SK-N-SH treated with all-trans-retinoic acid at 6 μM for 48 hours (cell line): ENCODE measurements around the gene PTPN1.

Source experiments
- ATAC-seq: fragments of 200-7000 bp; cut with Tn5 transposase; 3 replicates; pipeline ENCODE4 v1.9.1; 2020; ENCODE audit warnings: mild to moderate bottlenecking, moderate library complexity
- ARNTL ChIP-seq: fragments of 450-650 bp; formaldehyde crosslinking; IDR thresholded peaks from 2 replicates; pipeline ENCODE4 v1.5.0; 2020; ENCODE audit warnings: low read depth, mild to moderate bottlenecking, moderate library complexity, borderline replicate concordance
- BACH2 ChIP-seq: fragments of 250-450 bp; sonication (Bioruptor Pico); IDR thresholded peaks from 2 replicates; pipeline ENCODE4 v1.9.0; 2021; ENCODE audit warnings: mild to moderate bottlenecking, borderline replicate concordance
- CREB5 ChIP-seq: fragments of 250-450 bp; sonication (Bioruptor Pico); IDR thresholded peaks from 2 replicates; pipeline ENCODE4 v1.5.1; 2020; ENCODE audit warnings: low read depth, mild to moderate bottlenecking, moderate library complexity
- CSDC2 ChIP-seq: fragments of 250-450 bp; sonication (Bioruptor Pico); IDR thresholded peaks from 2 replicates; pipeline ENCODE4 v1.5.0; 2020; ENCODE audit warnings: mild to moderate bottlenecking, moderate library complexity
- CSRNP3 ChIP-seq: fragments of 250-450 bp; sonication (Bioruptor Pico); IDR thresholded peaks from 2 replicates; pipeline ENCODE4 v1.5.1; 2021; ENCODE audit warnings: mild to moderate bottlenecking, moderate library complexity
- ESRRG ChIP-seq: fragments of 250-450 bp; sonication (Bioruptor Pico); IDR thresholded peaks from 2 replicates; pipeline ENCODE4 v1.6.1; 2021; ENCODE audit warnings: mild to moderate bottlenecking
- GLIS3 ChIP-seq: fragments of 250-450 bp; sonication (Bioruptor Pico); IDR thresholded peaks from 2 replicates; pipeline ENCODE4 v1.5.0; 2020; ENCODE audit warnings: mild to moderate bottlenecking, moderate library complexity
- ISL1 ChIP-seq: fragments of 250-450 bp; sonication (Bioruptor Pico); IDR thresholded peaks from 2 replicates; pipeline ENCODE4 v2.1.2; 2022; ENCODE audit warnings: mild to moderate bottlenecking, moderate library complexity
- OSR1 ChIP-seq: fragments of 250-450 bp; sonication (Bioruptor Pico); IDR thresholded peaks from 2 replicates; pipeline ENCODE4 v1.8.0; 2022; ENCODE audit warnings: moderate library complexity, mild to moderate bottlenecking, inconsistent platforms
- PATZ1 ChIP-seq: fragments of 250-450 bp; sonication (Bioruptor Pico); IDR thresholded peaks from 2 replicates; pipeline ENCODE4 v1.8.0; 2020; ENCODE audit warnings: mild to moderate bottlenecking, moderate library complexity, borderline replicate concordance
- PPARA ChIP-seq: fragments of 250-450 bp; sonication (Bioruptor Pico); IDR thresholded peaks from 2 replicates; pipeline ENCODE4 v1.5.0; 2020; ENCODE audit warnings: mild to moderate bottlenecking, borderline replicate concordance
- RARB ChIP-seq: fragments of 250-450 bp; sonication (Bioruptor Pico); IDR thresholded peaks from 2 replicates; pipeline ENCODE4 v1.8.0; 2021; ENCODE audit warnings: mild to moderate bottlenecking, moderate library complexity
- SNAI2 ChIP-seq: fragments of 250-450 bp; sonication (Bioruptor Pico); IDR thresholded peaks from 2 replicates; pipeline ENCODE4 v1.5.0; 2020; ENCODE audit warnings: mild to moderate bottlenecking, moderate library complexity
- TCF4 ChIP-seq: fragments of 250-450 bp; sonication (Bioruptor Pico); IDR thresholded peaks from 2 replicates; pipeline ENCODE4 v1.8.0; 2021; ENCODE audit warnings: mild to moderate bottlenecking, moderate library complexity, borderline replicate concordance
- TOX ChIP-seq: fragments of 250-450 bp; sonication (Bioruptor Pico); IDR thresholded peaks from 2 replicates; pipeline ENCODE4 v1.8.0; 2021; ENCODE audit warnings: mild to moderate bottlenecking, moderate library complexity, borderline replicate concordance
- TSHZ2 ChIP-seq: fragments of 250-450 bp; sonication (Bioruptor Pico); IDR thresholded peaks from 2 replicates; pipeline ENCODE4 v1.5.0; 2020; ENCODE audit warnings: mild to moderate bottlenecking, moderate library complexity
- ZC3H10 ChIP-seq: fragments of 250-450 bp; sonication (Bioruptor Pico); IDR thresholded peaks from 2 replicates; pipeline ENCODE4 v1.5.1; 2021; ENCODE audit warnings: mild to moderate bottlenecking, moderate library complexity
- ZFP3 ChIP-seq: fragments of 250-450 bp; sonication (Bioruptor Pico); IDR thresholded peaks from 2 replicates; pipeline ENCODE4 v1.5.0; 2020; ENCODE audit warnings: mild to moderate bottlenecking, moderate library complexity
- ZFP30 ChIP-seq: fragments of 450-650 bp; formaldehyde crosslinking; IDR thresholded peaks from 2 replicates; pipeline ENCODE4 v1.5.0; 2022; ENCODE audit warnings: mild to moderate bottlenecking, moderate library complexity
- ZNF565 ChIP-seq: fragments of 450-650 bp; formaldehyde crosslinking; conservative IDR thresholded peaks from 2 replicates; pipeline ENCODE4 v1.5.0; 2020; ENCODE audit warnings: low read depth, mild to moderate bottlenecking, moderate library complexity
- ZNF8 ChIP-seq: fragments of 450-650 bp; formaldehyde crosslinking; IDR thresholded peaks from 2 replicates; pipeline ENCODE4 v1.5.0; 2020; ENCODE audit warnings: mild to moderate bottlenecking, moderate library complexity

PTPN1 gene

GRCh38 chr20:50535162-50535561 lies 25.0 kb downstream of the PTPN1 start:
- ATAC-seq = no peak
- TF ChIP-seq ZFP30 (CRISPR knock-in tag) (no peak), TCF4 (CRISPR knock-in tag) (no peak), ZNF8 (CRISPR knock-in tag) (no peak), RARB (no peak), ZC3H10 (CRISPR knock-in tag) (no peak), TOX (CRISPR knock-in tag) (no peak), ISL1 (CRISPR knock-in tag) (no peak), PPARA (CRISPR knock-in tag) (no peak), SNAI2 (CRISPR knock-in tag) (no peak), ARNTL (no peak), TSHZ2 (no peak), ESRRG (no peak), ZNF565 (CRISPR knock-in tag) (no peak), CSRNP3 (CRISPR knock-in tag) (no peak), PATZ1 (CRISPR knock-in tag) (no peak), ZFP3 (CRISPR knock-in tag) (no peak), BACH2 (no peak), GLIS3 (no peak), CREB5 (CRISPR knock-in tag) (no peak), OSR1 (CRISPR knock-in tag) (no peak)

GRCh38 chr20:50536333-50536732 lies 26.1 kb downstream of the PTPN1 start:
- TF ChIP-seq CSDC2 (CRISPR knock-in tag) (no peak), OSR1 (CRISPR knock-in tag) (no peak), CSRNP3 (CRISPR knock-in tag) (no peak), TCF4 (CRISPR knock-in tag) (no peak), ISL1 (CRISPR knock-in tag) (0 out of 2 replicates have a peak, but pooled peaks have one; percentile 12)
- no peak for ATAC-seq

- no peak for ATAC-seq
- no peak for TF ChIP-seq ZFP3 (CRISPR knock-in tag)
- TF ChIP-seq TSHZ2 = no peak
- no peak for TF ChIP-seq ZFP30 (CRISPR knock-in tag)
- TF ChIP-seq ISL1 (CRISPR knock-in tag) = no peak
- no peak for TF ChIP-seq PPARA (CRISPR knock-in tag)
- no peak for TF ChIP-seq TOX (CRISPR knock-in tag)
- TF ChIP-seq ESRRG = no peak
- no peak for TF ChIP-seq ZC3H10 (CRISPR knock-in tag)
- TF ChIP-seq CREB5 (CRISPR knock-in tag) = no peak
- no peak for TF ChIP-seq ARNTL
- TF ChIP-seq ZNF8 (CRISPR knock-in tag) = no peak
- TF ChIP-seq OSR1 (CRISPR knock-in tag) = no peak
- TF ChIP-seq, all 23 proteins: peak for 0
Measured at GRCh38 chr20:50537546-50538201, 27.5 kb downstream of the PTPN1 start.
